ENCODE results near the gene HSCB. TPM values are rescaled to one million over a fixed set of nuclear protein-coding genes. Genes with fewer than 3 reads are reported as not detected.

The HSCB gene
- total and polyA plus RNA-seq, 9 of the 15 experiments (the other 6 are each of a cell fraction or from before 2014, with no cell fraction given), result 2.6 to 13.1 (median 8.6) TPM

DNA sequence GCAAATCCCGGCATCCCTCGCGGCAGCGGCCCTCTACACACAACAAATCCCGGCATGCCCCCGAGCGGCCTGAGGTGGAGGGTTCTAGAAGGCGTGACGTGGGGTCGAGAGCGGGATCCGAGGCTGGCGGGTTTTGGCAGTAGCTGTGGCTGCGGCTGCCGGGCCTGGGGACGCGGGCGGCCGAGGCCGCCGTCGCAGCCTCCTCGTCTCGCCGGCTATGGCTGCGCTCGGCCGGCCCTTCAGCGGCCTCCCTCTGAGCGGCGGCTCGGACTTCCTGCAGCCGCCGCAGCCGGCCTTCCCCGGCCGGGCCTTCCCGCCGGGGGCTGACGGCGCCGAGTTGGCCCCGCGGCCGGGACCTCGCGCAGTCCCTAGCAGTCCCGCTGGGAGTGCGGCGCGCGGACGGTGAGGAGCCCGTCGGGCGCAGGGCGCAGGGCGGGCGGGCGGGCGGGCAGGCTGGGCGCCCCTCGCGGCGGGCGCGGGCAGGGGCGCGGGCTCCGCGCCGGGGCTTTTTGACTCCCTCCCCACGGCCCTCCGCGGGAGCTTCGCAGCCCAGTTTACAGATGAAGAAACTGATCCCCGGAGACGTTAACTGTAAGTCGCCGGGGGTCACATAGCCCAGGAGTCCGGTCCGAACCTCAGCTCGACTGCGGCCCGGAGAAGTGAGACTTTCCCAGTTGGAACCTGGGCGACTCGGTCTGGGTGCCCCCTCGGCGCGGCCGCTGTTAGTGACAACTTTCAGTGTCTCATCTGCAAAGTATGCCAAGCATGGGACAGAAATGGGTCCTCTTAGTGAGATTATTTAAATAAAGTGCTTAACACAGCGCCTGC lies 31.0 kb downstream of the HSCB start, which contains the start of gene CCDC117 (continued):
- TF ChIP-seq, protein P1, sequence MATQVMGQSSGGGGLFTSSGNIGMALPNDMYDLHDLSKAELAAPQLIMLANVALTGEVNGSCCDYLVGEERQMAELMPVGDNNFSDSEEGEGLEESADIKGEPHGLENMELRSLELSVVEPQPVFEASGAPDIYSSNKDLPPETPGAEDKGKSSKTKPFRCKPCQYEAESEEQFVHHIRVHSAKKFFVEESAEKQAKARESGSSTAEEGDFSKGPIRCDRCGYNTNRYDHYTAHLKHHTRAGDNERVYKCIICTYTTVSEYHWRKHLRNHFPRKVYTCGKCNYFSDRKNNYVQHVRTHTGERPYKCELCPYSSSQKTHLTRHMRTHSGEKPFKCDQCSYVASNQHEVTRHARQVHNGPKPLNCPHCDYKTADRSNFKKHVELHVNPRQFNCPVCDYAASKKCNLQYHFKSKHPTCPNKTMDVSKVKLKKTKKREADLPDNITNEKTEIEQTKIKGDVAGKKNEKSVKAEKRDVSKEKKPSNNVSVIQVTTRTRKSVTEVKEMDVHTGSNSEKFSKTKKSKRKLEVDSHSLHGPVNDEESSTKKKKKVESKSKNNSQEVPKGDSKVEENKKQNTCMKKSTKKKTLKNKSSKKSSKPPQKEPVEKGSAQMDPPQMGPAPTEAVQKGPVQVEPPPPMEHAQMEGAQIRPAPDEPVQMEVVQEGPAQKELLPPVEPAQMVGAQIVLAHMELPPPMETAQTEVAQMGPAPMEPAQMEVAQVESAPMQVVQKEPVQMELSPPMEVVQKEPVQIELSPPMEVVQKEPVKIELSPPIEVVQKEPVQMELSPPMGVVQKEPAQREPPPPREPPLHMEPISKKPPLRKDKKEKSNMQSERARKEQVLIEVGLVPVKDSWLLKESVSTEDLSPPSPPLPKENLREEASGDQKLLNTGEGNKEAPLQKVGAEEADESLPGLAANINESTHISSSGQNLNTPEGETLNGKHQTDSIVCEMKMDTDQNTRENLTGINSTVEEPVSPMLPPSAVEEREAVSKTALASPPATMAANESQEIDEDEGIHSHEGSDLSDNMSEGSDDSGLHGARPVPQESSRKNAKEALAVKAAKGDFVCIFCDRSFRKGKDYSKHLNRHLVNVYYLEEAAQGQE (IDR thresholded peaks at IDR 0.05; ENCODE audit: borderline replicate concordance), result peak; percentile 14; the same call in 1 of the 2 replicates
- TF ChIP-seq, protein P1 (CRISPR knock-in tag; IDR thresholded peaks at IDR 0.05; ENCODE audit: low read depth), result no peak
- no peak for TF ChIP-seq FOXM1 (IDR thresholded peaks at IDR 0.05; ENCODE audit: low read depth)
- TF ChIP-seq FOXM1 (CRISPR knock-in tag; IDR thresholded peaks at IDR 0.05; ENCODE audit: low read depth), result no peak
- peak in 1 of 2 experiments; percentile 21; a peak in 1 of 4 replicates for TF ChIP-seq KDM1A (IDR thresholded peaks at IDR 0.05)
- TF ChIP-seq PCBP2 (IDR thresholded peaks at IDR 0.05; ENCODE audit: low read depth, low read length, poor library complexity, severe bottlenecking), result no peak

Data from K562 (cell line).